GM23338 (cell line): ENCODE measurements around the gene USP10. TPM values are rescaled to one million over a fixed set of nuclear protein-coding genes. Genes with fewer than 3 reads are reported as not detected.

Experiments
- ATAC-seq: fragments of 200-7000 bp; cut with Tn5 transposase; 3 replicates; pipeline ENCODE4 v1.9.1; 2020
- DNase-seq: peaks from one replicate; pipeline ENCODE4 v3.0.0-alpha.2; 2015; ENCODE audit warnings: low spot score
- H2AFZ ChIP-seq: fragments of 200-600 bp; sonication (generic); 2 replicates; pipeline ENCODE4 v1.8.0; 2016; ENCODE audit warnings: antibody characterized with exemption, mild to moderate bottlenecking, moderate library complexity
- H3F3A ChIP-seq: fragments of 200-600 bp; sonication (generic); replicated peaks from 2 replicates; pipeline ENCODE4 v1.8.0; 2017; ENCODE audit warnings: antibody characterized with exemption, mixed run types, low read depth
- H3K27ac ChIP-seq: fragments of 200-600 bp; sonication (generic); 2 replicates; pipeline ENCODE4 v1.6.1; 2016; ENCODE audit warnings: low read depth
- H3K27me3 ChIP-seq: fragments of 200-600 bp; sonication (generic); 2 replicates; pipeline ENCODE4 v1.8.0; 2016; ENCODE audit warnings: mild to moderate bottlenecking, mixed run types, moderate library complexity; ENCODE audit not compliant: insufficient read depth
- H3K36me3 ChIP-seq: fragments of 200-600 bp; sonication (generic); 2 replicates; pipeline ENCODE4 v1.8.0; 2016; ENCODE audit warnings: mild to moderate bottlenecking; ENCODE audit not compliant: insufficient read depth
- H3K4me1 ChIP-seq: fragments of 200-600 bp; sonication (generic); 2 replicates; pipeline ENCODE4 v1.8.0; 2016; ENCODE audit warnings: mild to moderate bottlenecking, moderate library complexity; ENCODE audit not compliant: insufficient read depth
- H3K4me2 ChIP-seq: fragments of 200-600 bp; sonication (generic); 2 replicates; pipeline ENCODE4 v1.7.1; 2017; ENCODE audit warnings: mixed run types
- H3K4me3 ChIP-seq: fragments of 200-600 bp; sonication (generic); 2 replicates; pipeline ENCODE4 v1.6.1; 2016; ENCODE audit warnings: mixed run types
- H3K79me2 ChIP-seq: fragments of 200-600 bp; sonication (generic); replicated peaks from 2 replicates; pipeline ENCODE4 v1.8.0; 2017; ENCODE audit warnings: mild to moderate bottlenecking; ENCODE audit not compliant: insufficient read depth
- H3K9me2 ChIP-seq: fragments of 200-600 bp; sonication (generic); 2 replicates; pipeline ENCODE4 v1.8.0; 2017; ENCODE audit not compliant: insufficient read depth
- H4K20me1 ChIP-seq: fragments of 200-600 bp; sonication (generic); replicated peaks from 2 replicates; pipeline ENCODE4 v1.8.0; 2017; ENCODE audit warnings: mild to moderate bottlenecking; ENCODE audit not compliant: insufficient read depth
- H3K27ac Mint-ChIP-seq: 2 replicates; pipeline ENCODE4 v1.8.0; 2020; ENCODE audit warnings: inconsistent platforms, mild to moderate bottlenecking, moderate library complexity, mixed read lengths
- H3K27me3 Mint-ChIP-seq: 3 replicates; pipeline ENCODE4 v1.8.0; 2022; ENCODE audit warnings: low read depth, mild to moderate bottlenecking, moderate library complexity, mixed read lengths, inconsistent platforms; ENCODE audit not compliant: insufficient read depth, poor library complexity
- H3K36me3 Mint-ChIP-seq: 3 replicates; pipeline ENCODE4 v1.8.0; 2021; ENCODE audit warnings: low read depth, mild to moderate bottlenecking, inconsistent platforms, moderate library complexity, mixed read lengths
- H3K4me1 Mint-ChIP-seq: 3 replicates; pipeline ENCODE4 v1.8.0; 2020; ENCODE audit warnings: mild to moderate bottlenecking, inconsistent platforms, mixed read lengths
- H3K4me3 Mint-ChIP-seq: 3 replicates; pipeline ENCODE4 v1.8.0; 2021; ENCODE audit warnings: moderate library complexity, mild to moderate bottlenecking, inconsistent platforms, mixed read lengths
- H3K9me3 Mint-ChIP-seq: 3 replicates; pipeline ENCODE4 v1.8.0; 2020; ENCODE audit warnings: moderate library complexity, mild to moderate bottlenecking, inconsistent platforms, mixed read lengths
- CREB1 ChIP-seq: fragments of 250-450 bp; sonication (Bioruptor Pico); IDR thresholded peaks from 2 replicates; pipeline ENCODE4 v1.5.0; 2020; ENCODE audit warnings: low read depth, mild to moderate bottlenecking, moderate library complexity
- EZH2 ChIP-seq: fragments of 200-600 bp; sonication (generic); IDR thresholded peaks from one replicate; pipeline ENCODE4 v1.8.0; 2017; ENCODE audit warnings: antibody characterized with exemption, mild to moderate bottlenecking, low read depth; ENCODE audit not compliant: unreplicated experiment
- EZH2phosphoT487 ChIP-seq: fragments of 200-600 bp; sonication (generic); IDR thresholded peaks from one replicate; pipeline ENCODE4 v1.8.1; 2018; ENCODE audit warnings: antibody characterized with exemption; ENCODE audit not compliant: unreplicated experiment
- JUNB ChIP-seq: IDR thresholded peaks from one replicate; pipeline ENCODE4 v1.6.1; 2016; ENCODE audit warnings: antibody characterized with exemption; ENCODE audit not compliant: unreplicated experiment
- NANOG ChIP-seq: IDR thresholded peaks from 2 replicates; pipeline ENCODE4 v1.6.1; 2016; ENCODE audit warnings: antibody characterized with exemption, borderline replicate concordance
- POLR2AphosphoS5 ChIP-seq: IDR thresholded peaks from 2 replicates; pipeline ENCODE4 v1.6.1; 2016; ENCODE audit warnings: antibody characterized with exemption, low read depth
- STAT1 ChIP-seq: IDR thresholded peaks from one replicate; pipeline ENCODE4 v1.6.1; 2016; ENCODE audit warnings: antibody characterized with exemption; ENCODE audit not compliant: unreplicated experiment
- ZNF114 ChIP-seq: fragments of 250-450 bp; sonication (Bioruptor Pico); IDR thresholded peaks from 2 replicates; pipeline ENCODE4 v1.5.0; 2020; ENCODE audit warnings: mild to moderate bottlenecking, moderate library complexity
- ZNF331 ChIP-seq: fragments of 250-450 bp; sonication (Bioruptor Pico); IDR thresholded peaks from 2 replicates; pipeline ENCODE4 v1.5.0; 2020; ENCODE audit warnings: low read depth, mild to moderate bottlenecking, moderate library complexity
- polyA plus RNA-seq: library from polyadenylated mRNA; unstranded; fragments of >200 nt; fragmentation: Nextera tagmentation; extraction: Ambion mirVana; gene quantifications from 2 replicates; pipeline ENCODE4 v1.2.1, GENCODE V29; 2016
- total RNA-seq: library from RNA; depleted of rRNA; stranded (reverse); fragments of >200 nt; shearing (Covaris generic); gene quantifications from 2 replicates; pipeline ENCODE4 v1.2.3, GENCODE V29; 2014
- TF ChIP-seq, protein P1 (sequence below): IDR thresholded peaks from one replicate; pipeline ENCODE4 v1.6.1; 2018; ENCODE audit warnings: antibody characterized with exemption; ENCODE audit not compliant: unreplicated experiment
- TF ChIP-seq, protein P2 (sequence below), 2 experiments: fragments of 200-600 bp in 1 of 2; sonication (generic) in 1 of 2; conservative IDR thresholded peaks; 2 replicates each; pipeline versions ENCODE4 v1.5.1 to v1.6.1; 2016 to 2017; ENCODE audit warnings: antibody characterized with exemption in 2 of 2, low read depth in 2 of 2, mild to moderate bottlenecking in 2 of 2, moderate library complexity in 1 of 2
- TF ChIP-seq, protein P3 (sequence below): fragments of 250-450 bp; sonication (Bioruptor Pico); IDR thresholded peaks from 2 replicates; pipeline ENCODE4 v1.5.0; 2020; ENCODE audit warnings: mild to moderate bottlenecking, moderate library complexity
- TF ChIP-seq, protein P4 (sequence below): IDR thresholded peaks from 2 replicates; pipeline ENCODE4 v1.6.1; 2016; ENCODE audit warnings: antibody characterized with exemption

Gene USP10
- total and polyA plus RNA-seq, 2 experiments from 2014 or later, result 158 to 194 TPM

DNA sequence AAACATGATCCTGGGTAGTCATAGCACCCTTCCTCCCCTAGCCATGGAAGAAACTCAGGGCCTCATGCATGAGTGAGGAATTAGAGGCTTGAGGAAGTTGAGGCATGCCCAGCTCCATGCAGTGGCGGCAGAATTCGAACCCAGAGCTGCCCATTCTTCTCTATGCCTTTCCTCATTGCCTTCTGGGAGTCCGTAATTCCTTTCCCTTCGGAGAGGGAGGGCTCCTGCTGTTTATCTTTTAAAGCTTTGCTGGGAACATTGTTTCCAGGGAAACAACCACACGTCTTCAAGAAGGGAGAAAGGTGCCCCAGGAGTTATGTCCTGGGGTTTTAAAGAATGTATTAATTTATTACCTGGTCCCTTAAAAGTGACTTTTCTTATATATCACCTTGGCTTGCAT, 128.5 kb downstream of the USP10 start:
- TF ChIP-seq EZH2 (no peak), POLR2AphosphoS5 (no peak), CREB1 (CRISPR knock-in tag) (no peak), EZH2phosphoT487 (no peak), STAT1 (no peak), ZNF331 (no peak), NANOG (no peak), ZNF114 (CRISPR knock-in tag) (no peak), JUNB (no peak)
- TF ChIP-seq, protein P1, sequence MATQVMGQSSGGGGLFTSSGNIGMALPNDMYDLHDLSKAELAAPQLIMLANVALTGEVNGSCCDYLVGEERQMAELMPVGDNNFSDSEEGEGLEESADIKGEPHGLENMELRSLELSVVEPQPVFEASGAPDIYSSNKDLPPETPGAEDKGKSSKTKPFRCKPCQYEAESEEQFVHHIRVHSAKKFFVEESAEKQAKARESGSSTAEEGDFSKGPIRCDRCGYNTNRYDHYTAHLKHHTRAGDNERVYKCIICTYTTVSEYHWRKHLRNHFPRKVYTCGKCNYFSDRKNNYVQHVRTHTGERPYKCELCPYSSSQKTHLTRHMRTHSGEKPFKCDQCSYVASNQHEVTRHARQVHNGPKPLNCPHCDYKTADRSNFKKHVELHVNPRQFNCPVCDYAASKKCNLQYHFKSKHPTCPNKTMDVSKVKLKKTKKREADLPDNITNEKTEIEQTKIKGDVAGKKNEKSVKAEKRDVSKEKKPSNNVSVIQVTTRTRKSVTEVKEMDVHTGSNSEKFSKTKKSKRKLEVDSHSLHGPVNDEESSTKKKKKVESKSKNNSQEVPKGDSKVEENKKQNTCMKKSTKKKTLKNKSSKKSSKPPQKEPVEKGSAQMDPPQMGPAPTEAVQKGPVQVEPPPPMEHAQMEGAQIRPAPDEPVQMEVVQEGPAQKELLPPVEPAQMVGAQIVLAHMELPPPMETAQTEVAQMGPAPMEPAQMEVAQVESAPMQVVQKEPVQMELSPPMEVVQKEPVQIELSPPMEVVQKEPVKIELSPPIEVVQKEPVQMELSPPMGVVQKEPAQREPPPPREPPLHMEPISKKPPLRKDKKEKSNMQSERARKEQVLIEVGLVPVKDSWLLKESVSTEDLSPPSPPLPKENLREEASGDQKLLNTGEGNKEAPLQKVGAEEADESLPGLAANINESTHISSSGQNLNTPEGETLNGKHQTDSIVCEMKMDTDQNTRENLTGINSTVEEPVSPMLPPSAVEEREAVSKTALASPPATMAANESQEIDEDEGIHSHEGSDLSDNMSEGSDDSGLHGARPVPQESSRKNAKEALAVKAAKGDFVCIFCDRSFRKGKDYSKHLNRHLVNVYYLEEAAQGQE, result no peak
- TF ChIP-seq, protein P2, sequence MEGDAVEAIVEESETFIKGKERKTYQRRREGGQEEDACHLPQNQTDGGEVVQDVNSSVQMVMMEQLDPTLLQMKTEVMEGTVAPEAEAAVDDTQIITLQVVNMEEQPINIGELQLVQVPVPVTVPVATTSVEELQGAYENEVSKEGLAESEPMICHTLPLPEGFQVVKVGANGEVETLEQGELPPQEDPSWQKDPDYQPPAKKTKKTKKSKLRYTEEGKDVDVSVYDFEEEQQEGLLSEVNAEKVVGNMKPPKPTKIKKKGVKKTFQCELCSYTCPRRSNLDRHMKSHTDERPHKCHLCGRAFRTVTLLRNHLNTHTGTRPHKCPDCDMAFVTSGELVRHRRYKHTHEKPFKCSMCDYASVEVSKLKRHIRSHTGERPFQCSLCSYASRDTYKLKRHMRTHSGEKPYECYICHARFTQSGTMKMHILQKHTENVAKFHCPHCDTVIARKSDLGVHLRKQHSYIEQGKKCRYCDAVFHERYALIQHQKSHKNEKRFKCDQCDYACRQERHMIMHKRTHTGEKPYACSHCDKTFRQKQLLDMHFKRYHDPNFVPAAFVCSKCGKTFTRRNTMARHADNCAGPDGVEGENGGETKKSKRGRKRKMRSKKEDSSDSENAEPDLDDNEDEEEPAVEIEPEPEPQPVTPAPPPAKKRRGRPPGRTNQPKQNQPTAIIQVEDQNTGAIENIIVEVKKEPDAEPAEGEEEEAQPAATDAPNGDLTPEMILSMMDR (conservative IDR thresholded peaks at IDR 0.05; ENCODE audit: low read depth in 2 of 2), result no peak
- TF ChIP-seq, protein P3, sequence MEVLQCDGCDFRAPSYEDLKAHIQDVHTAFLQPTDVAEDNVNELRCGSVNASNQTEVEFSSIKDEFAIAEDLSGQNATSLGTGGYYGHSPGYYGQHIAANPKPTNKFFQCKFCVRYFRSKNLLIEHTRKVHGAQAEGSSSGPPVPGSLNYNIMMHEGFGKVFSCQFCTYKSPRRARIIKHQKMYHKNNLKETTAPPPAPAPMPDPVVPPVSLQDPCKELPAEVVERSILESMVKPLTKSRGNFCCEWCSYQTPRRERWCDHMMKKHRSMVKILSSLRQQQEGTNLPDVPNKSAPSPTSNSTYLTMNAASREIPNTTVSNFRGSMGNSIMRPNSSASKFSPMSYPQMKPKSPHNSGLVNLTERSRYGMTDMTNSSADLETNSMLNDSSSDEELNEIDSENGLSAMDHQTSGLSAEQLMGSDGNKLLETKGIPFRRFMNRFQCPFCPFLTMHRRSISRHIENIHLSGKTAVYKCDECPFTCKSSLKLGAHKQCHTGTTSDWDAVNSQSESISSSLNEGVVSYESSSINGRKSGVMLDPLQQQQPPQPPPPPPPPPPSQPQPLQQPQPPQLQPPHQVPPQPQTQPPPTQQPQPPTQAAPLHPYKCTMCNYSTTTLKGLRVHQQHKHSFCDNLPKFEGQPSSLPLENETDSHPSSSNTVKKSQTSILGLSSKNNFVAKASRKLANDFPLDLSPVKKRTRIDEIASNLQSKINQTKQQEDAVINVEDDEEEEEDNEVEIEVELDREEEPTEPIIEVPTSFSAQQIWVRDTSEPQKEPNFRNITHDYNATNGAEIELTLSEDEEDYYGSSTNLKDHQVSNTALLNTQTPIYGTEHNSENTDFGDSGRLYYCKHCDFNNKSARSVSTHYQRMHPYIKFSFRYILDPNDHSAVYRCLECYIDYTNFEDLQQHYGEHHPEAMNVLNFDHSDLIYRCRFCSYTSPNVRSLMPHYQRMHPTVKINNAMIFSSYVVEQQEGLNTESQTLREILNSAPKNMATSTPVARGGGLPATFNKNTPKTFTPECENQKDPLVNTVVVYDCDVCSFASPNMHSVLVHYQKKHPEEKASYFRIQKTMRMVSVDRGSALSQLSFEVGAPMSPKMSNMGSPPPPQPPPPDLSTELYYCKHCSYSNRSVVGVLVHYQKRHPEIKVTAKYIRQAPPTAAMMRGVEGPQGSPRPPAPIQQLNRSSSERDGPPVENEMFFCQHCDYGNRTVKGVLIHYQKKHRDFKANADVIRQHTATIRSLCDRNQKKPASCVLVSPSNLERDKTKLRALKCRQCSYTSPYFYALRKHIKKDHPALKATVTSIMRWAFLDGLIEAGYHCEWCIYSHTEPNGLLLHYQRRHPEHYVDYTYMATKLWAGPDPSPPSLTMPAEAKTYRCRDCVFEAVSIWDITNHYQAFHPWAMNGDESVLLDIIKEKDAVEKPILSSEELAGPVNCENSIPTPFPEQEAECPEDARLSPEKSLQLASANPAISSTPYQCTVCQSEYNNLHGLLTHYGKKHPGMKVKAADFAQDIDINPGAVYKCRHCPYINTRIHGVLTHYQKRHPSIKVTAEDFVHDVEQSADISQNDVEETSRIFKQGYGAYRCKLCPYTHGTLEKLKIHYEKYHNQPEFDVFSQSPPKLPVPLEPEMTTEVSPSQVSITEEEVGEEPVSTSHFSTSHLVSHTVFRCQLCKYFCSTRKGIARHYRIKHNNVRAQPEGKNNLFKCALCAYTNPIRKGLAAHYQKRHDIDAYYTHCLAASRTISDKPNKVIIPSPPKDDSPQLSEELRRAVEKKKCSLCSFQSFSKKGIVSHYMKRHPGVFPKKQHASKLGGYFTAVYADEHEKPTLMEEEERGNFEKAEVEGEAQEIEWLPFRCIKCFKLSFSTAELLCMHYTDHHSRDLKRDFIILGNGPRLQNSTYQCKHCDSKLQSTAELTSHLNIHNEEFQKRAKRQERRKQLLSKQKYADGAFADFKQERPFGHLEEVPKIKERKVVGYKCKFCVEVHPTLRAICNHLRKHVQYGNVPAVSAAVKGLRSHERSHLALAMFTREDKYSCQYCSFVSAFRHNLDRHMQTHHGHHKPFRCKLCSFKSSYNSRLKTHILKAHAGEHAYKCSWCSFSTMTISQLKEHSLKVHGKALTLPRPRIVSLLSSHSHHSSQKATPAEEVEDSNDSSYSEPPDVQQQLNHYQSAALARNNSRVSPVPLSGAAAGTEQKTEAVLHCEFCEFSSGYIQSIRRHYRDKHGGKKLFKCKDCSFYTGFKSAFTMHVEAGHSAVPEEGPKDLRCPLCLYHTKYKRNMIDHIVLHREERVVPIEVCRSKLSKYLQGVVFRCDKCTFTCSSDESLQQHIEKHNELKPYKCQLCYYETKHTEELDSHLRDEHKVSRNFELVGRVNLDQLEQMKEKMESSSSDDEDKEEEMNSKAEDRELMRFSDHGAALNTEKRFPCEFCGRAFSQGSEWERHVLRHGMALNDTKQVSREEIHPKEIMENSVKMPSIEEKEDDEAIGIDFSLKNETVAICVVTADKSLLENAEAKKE (CRISPR knock-in tag), result no peak
- TF ChIP-seq, protein P4, sequence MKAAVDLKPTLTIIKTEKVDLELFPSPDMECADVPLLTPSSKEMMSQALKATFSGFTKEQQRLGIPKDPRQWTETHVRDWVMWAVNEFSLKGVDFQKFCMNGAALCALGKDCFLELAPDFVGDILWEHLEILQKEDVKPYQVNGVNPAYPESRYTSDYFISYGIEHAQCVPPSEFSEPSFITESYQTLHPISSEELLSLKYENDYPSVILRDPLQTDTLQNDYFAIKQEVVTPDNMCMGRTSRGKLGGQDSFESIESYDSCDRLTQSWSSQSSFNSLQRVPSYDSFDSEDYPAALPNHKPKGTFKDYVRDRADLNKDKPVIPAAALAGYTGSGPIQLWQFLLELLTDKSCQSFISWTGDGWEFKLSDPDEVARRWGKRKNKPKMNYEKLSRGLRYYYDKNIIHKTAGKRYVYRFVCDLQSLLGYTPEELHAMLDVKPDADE, result no peak
- H3K4me2 ChIP-seq, result no peak overlapping the region
- no peak overlapping the region for H3K4me3 ChIP-seq
- Mint-ChIP-seq H3K36me3 (no peaks in the 10 kb centered on the region), H3K27me3 (peaks cover 8% of the 10 kb centered on the region), H3K27ac (no peak overlapping the region), H3K4me3 (no peak overlapping the region), H3K9me3 (no peaks in the 10 kb centered on the region), H3K4me1 (peaks cover 14% of the 10 kb centered on the region)
- no peaks in the 10 kb centered on the region for H3K9me2 ChIP-seq
- no peaks in the 10 kb centered on the region for H3K27me3 ChIP-seq
- no peak overlapping the region for H2AFZ ChIP-seq
- no peak overlapping the region for H3K27ac ChIP-seq
- H3K36me3 ChIP-seq, result no peaks in the 10 kb centered on the region
- DNase-seq (no peak), ATAC-seq (no peak)
- no peaks in the 10 kb centered on the region for H3F3A ChIP-seq
- H3K4me1 ChIP-seq, result no peaks in the 10 kb centered on the region
- H3K79me2 ChIP-seq, result no peaks in the 10 kb centered on the region
- H4K20me1 ChIP-seq, result no peaks in the 10 kb centered on the region
